Right lobe of liver (tissue), 6 donors: ENCODE measurements around the gene XPO6. TPM values are rescaled to one million over a fixed set of nuclear protein-coding genes. Genes with fewer than 3 reads are reported as not detected.
A peak's percentile ranks its signal among the peaks of the same experiment; 100 is the strongest.

Experiments used
- ATAC-seq, 4 donors: fragments of 200-7000 bp; cut with Tn5 transposase; one replicate each; pipeline ENCODE4 v1.9.1; 2020; ENCODE audit warnings: mild to moderate bottlenecking in 4 of 4, moderate library complexity in 4 of 4
- DNase-seq, 3 donors: peaks; one replicate each; pipeline ENCODE4 v3.0.0-alpha.2; 2020
- H3K27ac ChIP-seq, 3 donors: fragments of 200-600 bp; one replicate each; pipeline ENCODE4 v1.8.0; 2022
- H3K27me3 ChIP-seq, 2 donors: fragments of 200-600 bp; one replicate each; pipeline ENCODE4 v1.8.0; 2022
- H3K36me3 ChIP-seq, 4 donors: fragments of 200-600 bp; sonication (generic) in 1 of 4; one replicate each; pipeline versions ENCODE4 v1.5.1 to v1.8.0; 2017 to 2022; ENCODE audit warnings: control low read depth in 1 of 4
- H3K4me1 ChIP-seq, 4 donors: fragments of 200-600 bp; sonication (generic) in 1 of 4; one replicate each; pipeline versions ENCODE4 v1.5.1 to v1.8.0; 2017 to 2022; ENCODE audit warnings: control low read depth in 1 of 4
- H3K4me3 ChIP-seq, 3 donors: fragments of 200-600 bp; one replicate each; pipeline ENCODE4 v1.8.0; 2022
- H3K9me3 ChIP-seq, 4 donors: fragments of 200-600 bp; sonication (generic) in 1 of 4; one replicate each; pipeline versions ENCODE4 v1.5.1 to v1.8.0; 2017 to 2022; ENCODE audit warnings: control low read depth in 1 of 4
- CTCF ChIP-seq, 4 donors: fragments of 200-600 bp in 3 of 4; fragments of 450-650 bp in 1 of 4; IDR thresholded peaks; one replicate each; pipeline versions ENCODE4 v1.5.1 to v1.8.0; 2016 to 2022; ENCODE audit warnings: antibody characterized with exemption in 4 of 4, mild to moderate bottlenecking in 2 of 4
- POLR2A ChIP-seq: fragments of 450-650 bp; IDR thresholded peaks from one replicate; pipeline ENCODE4 v1.6.1; 2017; ENCODE audit warnings: antibody characterized with exemption, mild to moderate bottlenecking
- WGBS: methylation state at CpG from one replicate; pipeline ENCODE4 v1.1.6; 2018; ENCODE audit warnings: low coverage, low lambda C conversion rate; ENCODE audit not compliant: insufficient coverage; ENCODE audit errors: missing lambda C conversion rate; 5-methylcytosine and 5-hydroxymethylcytosine counted together
- intact Hi-C, 2 donors: fragments of 100-400 bp; cut with DNase I; formaldehyde crosslinking; loops; one replicate each; pipeline versions ENCODE4 v1.11.2 to v1.14.1; 2022
- total RNA-seq, 6 experiments: library from RNA; depleted of rRNA in 2 of 6; stranded (reverse); fragments of >200 nt in 2 of 6; fragmentation: NEBNext Ultra II Directional in 3 of 6; extraction: Animal tissue kit (Norgen Biotek cat#: 25700) in 3 of 6; gene quantifications; one replicate each; pipeline versions ENCODE4 v1.1.0 to v1.2.4, GENCODE V29; 2016 to 2023
- donor health status: DM: no; HTN: yes; CAD: no.
- donor health status: DM: no; HTN: no; CAD: no.
- donor health status: DM: no; HTN: no; CAD: no.
- donor health status: DM: no; HTN: yes; CAD: no.
- donor health status: DM: no; HTN: yes; CAD: no.

Gene XPO6
- total RNA-seq, 6 experiments from 2014 or later: 41.8 to 62.1 (median 51.3) TPM

- H3K9me3 ChIP-seq: no peaks in the 10 kb centered on the region
- H3K27me3 ChIP-seq: no peaks in the 10 kb centered on the region
- H3K4me3 ChIP-seq: no peak overlapping the region
- ATAC-seq (peak in 3 of 4 donors; percentile 37 to 66 (median 51)), DNase-seq (no peak)
- WGBS: 53% methylated on average over 6 of the region's 11 CpGs
- intact Hi-C loops: no loop called here
- no peak for TF ChIP-seq POLR2A
- no peak for TF ChIP-seq CTCF (IDR thresholded peaks at IDR 0.05)
- peaks cover 0 to 51% (median 15%) of the 10 kb centered on the region in 4 donors for H3K36me3 ChIP-seq
- peaks cover 0 to 6% (median 0%) of the 10 kb centered on the region in 4 donors for H3K4me1 ChIP-seq
- peak overlapping the region; percentile 15 to 67 (median 21) for H3K27ac ChIP-seq
Measured at GRCh38 chr16:28130099-28131088, 81.4 kb downstream of the XPO6 start.

- peaks cover 0 to 32% (median 8%) of the 10 kb centered on the region in 4 donors for H3K36me3 ChIP-seq
- no peak for ATAC-seq
Measured at GRCh38 chr16:28126684-28127620, 84.8 kb downstream of the XPO6 start.

GRCh38 chr16:28125592-28125991 is 86.2 kb downstream of the XPO6 start:
- Histone ChIP-seq H3K27ac (no peak overlapping the region), H3K4me3 (no peak overlapping the region), H3K9me3 (no peaks in the 10 kb centered on the region), H3K27me3 (no peaks in the 10 kb centered on the region), H3K4me1 (peaks cover 0 to 28% (median 12%) of the 10 kb centered on the region in 4 donors), H3K36me3 (peaks cover 0 to 29% (median 5%) of the 10 kb centered on the region in 4 donors)
- intact Hi-C loops: no loop called here
- DNase-seq: no peak
- no peak for ATAC-seq
- WGBS: 100% methylated on average over 1 of the region's 16 CpGs
- no peak for TF ChIP-seq POLR2A

More at GRCh38 chr16:28126684-28127620, 84.8 kb downstream of the XPO6 start:
- DNase-seq: no peak
- H3K4me1 ChIP-seq: peaks cover 0 to 23% (median 8%) of the 10 kb centered on the region in 4 donors
- intact Hi-C loops: no loop called here
- H3K27ac ChIP-seq: no peak overlapping the region
- H3K4me3 ChIP-seq: no peak overlapping the region
- WGBS: 95% methylated on average over 9 of the region's 14 CpGs
- H3K9me3 ChIP-seq: no peaks in the 10 kb centered on the region
- TF ChIP-seq POLR2A (no peak), CTCF (IDR thresholded peaks at IDR 0.05) (no peak)
- H3K27me3 ChIP-seq: no peaks in the 10 kb centered on the region

GRCh38 chr16:28121527-28121926 is 90.2 kb downstream of the XPO6 start:
- Histone ChIP-seq H3K27ac (peak overlapping the region; percentile 8 to 91 (median 65)), H3K36me3 (peaks cover 0 to 20% (median 4%) of the 10 kb centered on the region in 4 donors), H3K4me3 (no peak overlapping the region), H3K27me3 (no peaks in the 10 kb centered on the region), H3K4me1 (peaks cover 0 to 29% (median 14%) of the 10 kb centered on the region in 4 donors), H3K9me3 (no peaks in the 10 kb centered on the region)
- WGBS: 13% methylated on average over 2 of the region's 2 CpGs
- intact Hi-C loops: no loop called here
- peak in 1 of 3 donors; percentile 49 for DNase-seq
- peak; percentile 90 to 92 (median 91) for ATAC-seq
- TF ChIP-seq CTCF (IDR thresholded peaks at IDR 0.05) (no peak), POLR2A (no peak)
